ENCODE measurements around the gene HIP1R.
"Not testable (repeated sequence)": the region's sequence is repeated elsewhere in the genome, so short reads cannot be mapped to it uniquely, and the experiment has no call there.

Gene HIP1R

DNA sequence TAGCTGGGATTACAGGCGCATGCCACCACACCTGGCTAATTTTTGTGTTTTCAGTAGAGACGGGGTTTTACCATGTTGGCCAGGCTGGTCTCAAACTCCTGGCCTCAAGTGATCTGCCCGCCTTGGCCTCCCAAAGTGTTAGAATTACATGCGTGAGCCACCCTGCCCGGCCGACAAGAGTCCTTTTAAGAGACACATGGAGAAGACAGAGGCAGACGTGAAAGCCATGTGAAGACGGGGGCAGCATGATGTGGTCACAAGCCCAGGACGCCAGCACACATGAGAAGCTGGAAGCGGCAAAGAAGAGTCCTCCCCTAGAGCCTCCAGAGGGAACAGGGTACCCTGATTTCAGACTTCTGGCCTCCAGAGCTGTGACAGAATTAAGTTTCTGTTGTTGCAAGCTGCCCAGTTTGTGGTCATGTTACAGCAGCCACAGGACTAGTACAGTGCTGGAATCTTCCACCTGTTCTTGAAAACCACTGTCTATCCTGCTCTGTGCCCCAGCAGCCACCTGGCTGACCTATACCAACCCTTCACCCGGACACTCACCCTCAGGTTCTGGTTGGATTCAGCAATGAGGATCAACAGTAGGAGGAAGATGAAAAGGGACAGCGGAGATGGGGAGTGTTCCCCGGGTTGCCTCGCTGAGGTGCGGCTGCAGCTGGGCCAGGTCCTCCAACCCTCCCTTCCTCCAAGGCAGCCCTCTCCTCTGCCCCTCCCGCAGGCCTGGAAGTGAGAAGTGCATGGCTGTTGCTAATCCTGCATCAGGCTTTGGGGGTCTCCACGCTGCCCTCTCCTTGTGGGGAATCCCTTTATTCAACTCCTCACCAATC, 43.7 kb downstream of the HIP1R start:
- DNase-seq = no peak

GRCh38 chr12:122880155-122880667, 45.0 kb downstream of the HIP1R start:
- DNase-seq = no peak

- no peak for DNase-seq
Measured at GRCh38 chr12:122880668-122881067, 45.4 kb downstream of the HIP1R start.

GRCh38 chr12:122882908-122883558, 47.8 kb downstream of the HIP1R start:
- no peak for DNase-seq

DNA sequence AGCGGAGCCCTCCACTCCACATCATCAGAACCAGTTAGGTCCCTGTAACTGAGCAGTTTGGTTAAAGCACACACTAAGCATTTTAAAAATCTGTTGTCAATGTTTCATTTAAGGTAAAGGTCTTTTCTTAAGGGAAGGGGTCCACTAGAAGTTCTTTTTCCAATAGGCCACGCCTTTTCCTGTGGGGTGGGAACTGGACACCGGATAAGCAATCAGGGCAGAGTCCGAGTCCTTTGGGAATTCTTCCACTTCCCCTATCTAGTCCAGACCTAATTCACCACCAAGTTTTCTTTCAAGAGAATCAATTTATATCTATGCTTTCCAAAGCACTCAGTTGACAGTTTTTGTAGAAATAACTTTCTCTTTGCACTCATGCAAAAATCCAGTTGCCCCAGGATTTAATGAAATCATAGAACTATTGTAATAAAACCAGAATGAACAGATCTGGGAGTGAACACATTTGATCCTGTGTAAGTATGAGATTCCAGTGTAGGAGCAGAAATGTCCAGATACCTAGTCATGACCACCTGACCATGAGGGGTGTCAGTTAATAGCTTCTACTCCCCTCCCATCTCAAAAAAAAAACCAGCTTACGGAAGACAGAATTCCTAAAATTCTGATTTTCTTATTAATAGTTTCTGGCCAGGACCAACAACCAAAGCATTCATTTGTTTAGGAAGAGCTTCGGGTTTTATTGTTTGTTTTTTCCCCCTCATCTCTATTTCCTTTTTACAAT, 49.0 kb downstream of the HIP1R start:
- DNase-seq = no peak

DNA sequence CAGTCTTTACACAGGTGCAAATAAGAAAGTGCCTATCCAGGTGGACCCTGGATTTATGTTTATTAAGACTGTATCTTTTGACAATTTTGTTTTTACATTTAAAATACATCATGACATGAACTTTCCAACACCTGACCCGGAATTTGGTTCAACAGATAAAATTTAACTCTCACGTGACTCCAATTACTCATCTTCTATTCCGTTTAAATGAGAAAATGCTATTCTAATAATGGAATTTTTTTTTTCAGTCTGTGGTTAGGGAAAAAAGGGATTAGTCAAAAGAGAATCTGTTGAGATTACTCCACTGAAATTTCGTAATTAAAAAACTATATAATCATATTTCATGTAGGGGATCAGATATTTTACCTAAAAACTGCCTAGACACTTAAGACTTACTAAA, 49.6 kb downstream of the HIP1R start:
- DNase-seq = no peak

- no peak for DNase-seq
Measured at GRCh38 chr12:122886161-122886560, 50.9 kb downstream of the HIP1R start.

GRCh38 chr12:122886851-122887818, 51.9 kb downstream of the HIP1R start:
- no peak for DNase-seq

DNA sequence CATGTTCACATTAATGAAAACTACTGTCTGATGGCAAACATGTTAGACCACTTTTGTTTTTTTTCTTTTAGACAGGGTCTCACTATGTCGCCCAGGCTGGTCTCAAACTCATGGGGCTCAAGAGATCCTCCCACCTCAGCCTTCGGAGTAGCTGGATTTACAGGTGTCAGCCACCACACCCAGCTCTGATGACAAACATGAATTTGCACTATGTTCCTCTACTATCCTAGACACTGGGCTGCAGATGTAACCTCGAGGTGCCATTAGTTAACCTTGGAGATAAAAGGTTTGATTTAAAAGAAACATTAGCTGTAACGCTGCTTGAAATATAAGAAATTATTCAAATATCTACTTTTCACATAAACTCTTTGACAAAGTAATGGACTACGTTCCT, 52.6 kb downstream of the HIP1R start:
- no peak for DNase-seq

- DNase-seq = peak; percentile 73 to 79
Measured at GRCh38 chr12:122888232-122888752, 53.0 kb downstream of the HIP1R start.

GRCh38 chr12:122889761-122890520, 54.7 kb downstream of the HIP1R start:
- DNase-seq = peak; percentile 20 to 56

DNA sequence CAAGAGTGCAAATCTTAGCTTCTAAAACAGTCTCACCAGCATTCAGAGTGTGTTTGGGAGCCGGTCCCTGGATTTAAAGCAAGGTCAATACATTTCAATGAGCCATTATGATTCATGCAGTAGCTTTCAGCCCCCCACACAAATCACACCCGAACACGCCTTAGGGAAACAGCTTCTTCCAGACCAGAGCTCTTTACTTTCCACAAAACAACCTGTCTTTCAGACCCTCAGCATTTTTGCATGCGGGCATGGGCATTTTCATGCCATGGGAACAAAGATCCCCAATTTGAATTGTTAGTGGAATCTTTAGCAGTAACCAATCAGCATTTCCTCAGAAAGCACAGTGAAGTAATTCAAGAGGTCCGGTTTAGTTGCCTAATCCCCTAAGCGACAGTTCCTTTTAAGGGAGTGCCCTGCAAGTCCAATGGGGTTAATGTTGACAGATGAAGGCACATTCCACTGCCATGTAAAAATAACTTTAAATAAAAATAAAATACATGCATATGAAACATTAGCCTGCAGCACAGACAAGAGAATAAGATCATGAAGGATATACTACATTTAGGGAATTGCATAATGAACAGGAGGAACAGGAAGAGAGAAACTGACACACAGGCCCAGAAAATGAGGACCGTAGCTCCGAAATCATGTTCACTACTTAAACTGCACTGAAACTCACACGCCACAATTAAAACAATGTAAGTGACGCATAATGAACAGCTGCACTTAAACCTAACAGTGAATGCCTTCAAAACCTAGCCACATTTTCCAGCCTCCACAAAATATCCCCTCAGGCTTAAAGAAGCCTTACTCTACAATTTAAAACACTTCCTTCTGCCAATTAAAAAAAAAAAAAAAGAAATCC, 56.6 kb downstream of the HIP1R start:
- DNase-seq = peak; percentile 62 to 66

DNA sequence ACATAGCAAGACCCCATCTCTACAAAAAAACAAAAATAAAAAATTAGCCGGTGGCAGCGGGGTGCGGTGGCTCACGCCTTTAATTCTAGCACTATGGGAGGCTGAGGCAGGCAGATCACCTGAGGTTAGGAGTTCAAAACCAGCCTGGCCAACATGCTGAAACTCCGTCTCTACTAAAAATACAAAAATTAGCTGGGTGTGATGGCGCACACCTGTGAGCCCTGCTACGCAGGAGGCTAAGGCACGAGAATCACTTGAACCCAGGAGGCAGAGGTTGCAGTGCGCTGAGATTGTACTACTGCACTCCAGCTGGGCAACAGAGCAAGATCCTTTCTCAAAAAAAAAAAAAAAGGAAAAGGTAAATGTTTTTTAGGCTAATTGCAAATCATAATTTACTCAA, 57.5 kb downstream of the HIP1R start:
- DNase-seq = not testable (repeated sequence)

- DNase-seq = no peak
Measured at GRCh38 chr12:122893208-122894153, 58.2 kb downstream of the HIP1R start.

DNA sequence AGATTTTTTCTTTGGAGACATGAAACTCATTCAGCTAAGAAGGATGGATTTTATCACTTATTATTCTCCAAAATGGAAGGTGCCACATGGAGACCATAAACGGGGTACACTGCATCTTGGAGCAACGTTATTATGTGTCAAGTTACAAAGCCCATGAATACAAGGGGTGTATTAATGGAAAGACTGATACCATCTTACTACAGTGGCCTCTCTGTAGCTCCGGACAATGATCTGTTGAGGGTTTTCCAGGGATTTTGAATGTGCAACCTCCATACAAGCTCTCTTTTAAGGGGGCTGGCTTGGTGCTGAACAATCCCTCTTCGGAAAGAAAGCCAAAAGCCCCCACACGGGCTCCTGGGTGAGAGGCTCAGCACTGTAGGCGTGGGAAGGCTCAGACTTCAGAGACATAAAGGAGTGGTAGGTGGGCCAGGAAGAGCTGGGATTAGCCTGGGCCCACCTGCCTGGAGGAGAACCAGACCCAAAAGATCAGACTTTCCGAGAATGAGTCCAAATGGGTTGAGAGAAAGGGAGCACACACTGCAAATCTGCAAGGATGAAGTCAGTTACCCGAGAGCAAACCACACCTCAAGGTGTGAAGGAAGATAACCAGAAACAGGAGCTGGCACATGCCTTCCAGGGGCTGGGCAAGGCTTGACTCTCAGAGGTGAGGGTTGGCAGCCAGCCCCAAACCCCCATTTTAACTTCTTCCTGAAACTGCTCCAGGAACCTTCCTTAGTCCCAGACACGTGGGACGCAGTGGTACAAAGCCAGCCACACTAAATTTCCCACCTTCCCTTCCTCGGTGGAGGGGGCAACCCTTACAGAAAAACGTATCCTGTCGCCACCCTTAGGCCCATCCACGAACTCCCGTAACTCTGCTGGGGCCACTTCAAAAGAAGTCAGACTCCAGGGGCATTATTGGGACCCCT, 59.2 kb downstream of the HIP1R start:
- DNase-seq = no peak

DNA sequence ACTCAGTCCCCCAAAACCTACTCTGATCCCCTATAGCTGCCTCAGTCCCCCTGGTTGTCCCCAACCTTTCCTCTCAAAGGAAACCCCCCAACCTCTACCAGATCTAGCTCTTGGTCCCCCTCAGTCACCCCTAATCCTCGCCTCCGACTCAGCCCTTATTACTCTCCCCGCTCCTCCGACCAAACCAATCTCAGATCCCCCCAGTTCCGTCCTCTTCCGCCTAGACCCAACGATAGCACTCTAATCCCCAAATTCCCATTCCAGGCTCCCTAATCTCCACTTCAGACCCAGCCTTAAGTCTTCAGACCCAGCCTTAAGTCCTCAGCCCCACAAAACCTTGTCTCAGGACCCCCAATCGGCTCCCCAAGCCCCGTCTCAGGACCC, 60.1 kb downstream of the HIP1R start:
- DNase-seq = no peak

- DNase-seq = peak; percentile 24 to 27
Measured at GRCh38 chr12:122895704-122896636, 60.7 kb downstream of the HIP1R start, which contains the start of gene VPS37B. Gene VPS37B (minus strand): TSS chr12:122896124. CDS start chr12:122896062, 62 bp downstream.

Measured in AML-193 (cell line).